OCI-LY3 (cell line): ENCODE results near the gene MGP.

Experiments used
- H2AFZ ChIP-seq: fragments of 200-600, 300-600 bp; shearing (Covaris generic); 2 replicates; pipeline ENCODE4 v1.6.0; 2014; ENCODE audit warnings: antibody characterized with exemption, low read depth, low read length
- H3K27ac ChIP-seq: fragments of 200-600, 300-600 bp; sonication (generic); 2 replicates; pipeline ENCODE4 v1.5.1; 2014; ENCODE audit warnings: mild to moderate bottlenecking, low read length, moderate library complexity, mixed read lengths
- H3K27me3 ChIP-seq: fragments of 200-600, 300-600 bp; sonication (generic); 2 replicates; pipeline ENCODE4 v1.6.1; 2014; ENCODE audit warnings: low read depth, low read length, mixed read lengths
- H3K36me3 ChIP-seq: fragments of 200-600, 300-600 bp; sonication (generic); replicated peaks from 2 replicates; pipeline ENCODE3; 2014; ENCODE audit warnings: low read depth, low read length, mixed read lengths
- H3K4me1 ChIP-seq: fragments of 300-600, 200-600 bp; sonication (generic); 2 replicates; pipeline ENCODE4 v1.6.1; 2014; ENCODE audit warnings: low read length, mixed read lengths
- H3K4me2 ChIP-seq: fragments of 200-600, 300-600 bp; sonication (generic); 2 replicates; pipeline ENCODE4 v1.6.1; 2014; ENCODE audit warnings: low read length, mixed read lengths
- H3K4me3 ChIP-seq: fragments of 300-600, 200-600 bp; sonication (generic); 2 replicates; pipeline ENCODE4 v1.5.1; 2014; ENCODE audit warnings: antibody characterized with exemption, mild to moderate bottlenecking, low read length, moderate library complexity
- H3K79me2 ChIP-seq: fragments of 300-600, 200-600 bp; shearing (Covaris generic); 2 replicates; pipeline ENCODE4 v1.6.1; 2014; ENCODE audit warnings: mild to moderate bottlenecking, low read length, mixed read lengths
- H3K9ac ChIP-seq: fragments of 300-600, 200-600 bp; shearing (Covaris generic); 2 replicates; pipeline ENCODE4 v1.6.0; 2014; ENCODE audit warnings: mild to moderate bottlenecking, low read length, moderate library complexity
- H3K9me3 ChIP-seq: fragments of 200-600, 300-600 bp; shearing (Covaris generic); 2 replicates; pipeline ENCODE4 v1.6.1; 2014; ENCODE audit warnings: low read length, mixed read lengths; ENCODE audit not compliant: insufficient read depth
- H4K20me1 ChIP-seq: fragments of 200-600, 300-600 bp; sonication (generic); 2 replicates; pipeline ENCODE4 v1.6.1; 2016; ENCODE audit warnings: low read length, mixed read lengths; ENCODE audit not compliant: insufficient read depth
- CTCF ChIP-seq: fragments of 200-600, 300-600 bp; sonication (generic); IDR thresholded peaks from 2 replicates; pipeline ENCODE4 v1.5.1; 2014; ENCODE audit warnings: antibody characterized with exemption, low read length, low read depth
- EZH2phosphoT487 ChIP-seq: fragments of 200-600 bp; shearing (Covaris generic); IDR thresholded peaks from 2 replicates; pipeline ENCODE4 v1.6.1; 2018; ENCODE audit warnings: antibody characterized with exemption, mixed run types, low read depth

MGP gene

GRCh38 chr12:14852880-14853279 lies 32.8 kb downstream of the MGP start:
- H3K4me3 ChIP-seq = no peak overlapping the region
- TF ChIP-seq EZH2phosphoT487 (no peak), CTCF (no peak)
- no peaks in the 10 kb centered on the region for H3K9me3 ChIP-seq
- H3K79me2 ChIP-seq = no peaks in the 10 kb centered on the region
- no peak overlapping the region for H2AFZ ChIP-seq
- H4K20me1 ChIP-seq = no peaks in the 10 kb centered on the region
- no peaks in the 10 kb centered on the region for H3K27me3 ChIP-seq
- no peaks in the 10 kb centered on the region for H3K36me3 ChIP-seq
- H3K9ac ChIP-seq = no peak overlapping the region
- peaks cover 6% of the 10 kb centered on the region; the same call in 1 of the 2 replicates for H3K4me1 ChIP-seq
- H3K4me2 ChIP-seq = no peak overlapping the region
- H3K27ac ChIP-seq = no peak overlapping the region

- Histone ChIP-seq H3K36me3 (no peaks in the 10 kb centered on the region), H3K27ac (no peak overlapping the region), H3K79me2 (no peaks in the 10 kb centered on the region), H3K4me2 (no peak overlapping the region), H4K20me1 (no peaks in the 10 kb centered on the region), H3K9me3 (no peaks in the 10 kb centered on the region), H3K27me3 (no peaks in the 10 kb centered on the region), H3K9ac (no peak overlapping the region), H3K4me3 (no peak overlapping the region), H2AFZ (no peak overlapping the region), H3K4me1 (peaks cover 5% of the 10 kb centered on the region; the same call in 1 of the 2 replicates)
- TF ChIP-seq EZH2phosphoT487 = no peak
- TF ChIP-seq CTCF = no peak
These were observed 34.6 kb downstream of the MGP start for GRCh38 chr12:14850929-14851663.

- no peak overlapping the region for H2AFZ ChIP-seq
- H3K36me3 ChIP-seq = no peaks in the 10 kb centered on the region
- H4K20me1 ChIP-seq = no peaks in the 10 kb centered on the region
- H3K4me1 ChIP-seq = peaks cover 5% of the 10 kb centered on the region; the same call in 1 of the 2 replicates
- no peak overlapping the region for H3K27ac ChIP-seq
- H3K4me2 ChIP-seq = no peak overlapping the region
- H3K27me3 ChIP-seq = no peaks in the 10 kb centered on the region
- TF ChIP-seq CTCF = no peak
- no peak for TF ChIP-seq EZH2phosphoT487
- H3K9me3 ChIP-seq = no peaks in the 10 kb centered on the region
- H3K4me3 ChIP-seq = no peak overlapping the region
- no peak overlapping the region for H3K9ac ChIP-seq
- no peaks in the 10 kb centered on the region for H3K79me2 ChIP-seq
These were observed 36.0 kb downstream of the MGP start for GRCh38 chr12:14849661-14850060.

GRCh38 chr12:14846876-14847580 lies 38.6 kb downstream of the MGP start:
- no peaks in the 10 kb centered on the region for H3K79me2 ChIP-seq
- H4K20me1 ChIP-seq = no peaks in the 10 kb centered on the region
- TF ChIP-seq CTCF (no peak), EZH2phosphoT487 (no peak)
- no peak overlapping the region for H2AFZ ChIP-seq
- H3K27me3 ChIP-seq = no peaks in the 10 kb centered on the region
- no peaks in the 10 kb centered on the region for H3K9me3 ChIP-seq
- no peaks in the 10 kb centered on the region for H3K36me3 ChIP-seq
- no peak overlapping the region for H3K4me3 ChIP-seq
- peaks cover 5% of the 10 kb centered on the region; the same call in 1 of the 2 replicates for H3K4me1 ChIP-seq
- no peak overlapping the region for H3K4me2 ChIP-seq
- H3K9ac ChIP-seq = no peak overlapping the region
- no peak overlapping the region for H3K27ac ChIP-seq
